ENCODE data around the gene SHROOM3.

DNA sequence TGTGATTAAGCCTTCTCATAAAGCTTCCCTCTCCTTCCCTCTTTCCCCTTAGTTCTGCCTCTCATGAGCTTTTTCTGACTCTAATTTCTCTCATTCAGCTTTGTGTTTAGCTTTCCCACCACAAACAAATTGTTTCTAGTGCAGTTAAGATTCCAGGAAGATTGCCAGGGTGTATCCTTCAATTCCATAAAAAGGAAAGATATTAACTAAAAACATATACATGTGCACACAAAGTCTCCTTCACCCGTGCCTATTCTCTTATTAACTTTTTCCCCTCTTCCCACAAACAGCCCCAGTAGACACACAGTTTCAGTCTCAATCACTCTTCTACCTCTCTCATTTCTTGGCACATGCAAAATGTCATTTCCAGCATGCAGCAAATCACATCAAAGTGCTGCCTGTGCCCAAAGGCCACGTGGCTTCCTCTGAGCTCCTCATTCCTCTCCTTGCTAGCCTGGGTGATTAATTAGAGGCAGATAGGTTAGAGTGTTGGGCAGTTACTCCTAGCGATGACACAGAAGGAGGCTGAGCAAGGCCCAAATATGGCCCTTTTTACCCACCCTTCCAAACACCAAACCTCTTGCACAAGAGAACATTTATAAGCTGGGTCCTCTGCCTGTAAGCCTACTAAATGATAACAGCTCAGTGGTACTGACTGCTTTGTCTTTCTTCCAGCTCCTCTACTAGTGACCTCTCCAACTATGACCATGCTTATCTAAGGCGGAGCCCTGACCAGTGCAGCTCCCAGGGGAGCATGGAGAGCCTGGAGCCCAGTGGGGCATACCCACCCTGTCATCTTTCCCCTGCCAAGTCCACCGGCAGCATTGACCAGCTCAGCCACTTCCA, 303.3 kb downstream of the SHROOM3 start:
- TF ChIP-seq POLR2A (IDR thresholded peaks at IDR 0.05) = no peak
- TF ChIP-seq, protein P1, sequence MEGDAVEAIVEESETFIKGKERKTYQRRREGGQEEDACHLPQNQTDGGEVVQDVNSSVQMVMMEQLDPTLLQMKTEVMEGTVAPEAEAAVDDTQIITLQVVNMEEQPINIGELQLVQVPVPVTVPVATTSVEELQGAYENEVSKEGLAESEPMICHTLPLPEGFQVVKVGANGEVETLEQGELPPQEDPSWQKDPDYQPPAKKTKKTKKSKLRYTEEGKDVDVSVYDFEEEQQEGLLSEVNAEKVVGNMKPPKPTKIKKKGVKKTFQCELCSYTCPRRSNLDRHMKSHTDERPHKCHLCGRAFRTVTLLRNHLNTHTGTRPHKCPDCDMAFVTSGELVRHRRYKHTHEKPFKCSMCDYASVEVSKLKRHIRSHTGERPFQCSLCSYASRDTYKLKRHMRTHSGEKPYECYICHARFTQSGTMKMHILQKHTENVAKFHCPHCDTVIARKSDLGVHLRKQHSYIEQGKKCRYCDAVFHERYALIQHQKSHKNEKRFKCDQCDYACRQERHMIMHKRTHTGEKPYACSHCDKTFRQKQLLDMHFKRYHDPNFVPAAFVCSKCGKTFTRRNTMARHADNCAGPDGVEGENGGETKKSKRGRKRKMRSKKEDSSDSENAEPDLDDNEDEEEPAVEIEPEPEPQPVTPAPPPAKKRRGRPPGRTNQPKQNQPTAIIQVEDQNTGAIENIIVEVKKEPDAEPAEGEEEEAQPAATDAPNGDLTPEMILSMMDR (IDR thresholded peaks at IDR 0.05) = no peak
